HEK293 (cell line): Measurements from ENCODE around the gene ZNRF1.

Source experiments
- CTCF ChIA-PET: fragments of 350-600 bp; formaldehyde crosslinking; extraction: SDS; loops from one replicate; lab custom pipeline; 2021; ENCODE audit warnings: antibody characterized with exemption; lab: Yijun Ruan, JAX
- POLR2A ChIA-PET: fragments of 300-600 bp; formaldehyde crosslinking; extraction: SDS; loops from one replicate; lab custom pipeline; 2020; ENCODE audit warnings: antibody characterized with exemption, inconsistent platforms; lab: Yijun Ruan, JAX
- H3K27ac ChIP-seq: fragments of 200-500 bp; sonication (Bioruptor generic); 2 replicates; pipeline ENCODE4 v1.5.1; 2014; ENCODE audit warnings: low read depth, low read length, control low read depth, inconsistent platforms; ENCODE audit errors: extremely low read depth
- H3K36me3 ChIP-seq, 2 experiments: fragments of 200-500 bp in 1 of 2; sonication (Bioruptor generic) in 1 of 2; 1 replicate in 1 of 2; 2 replicates in 1 of 2; pipeline ENCODE4 v1.5.1; 2014 to 2017; ENCODE audit warnings: inconsistent platforms in 2 of 2, low read length in 2 of 2; ENCODE audit not compliant: control insufficient read depth in 2 of 2, insufficient read depth in 1 of 2
- H3K4me1 ChIP-seq: fragments of 200-500 bp; sonication (Bioruptor generic); 2 replicates; pipeline ENCODE4 v1.5.1; 2014; ENCODE audit warnings: mild to moderate bottlenecking, low read length, inconsistent platforms; ENCODE audit not compliant: control insufficient read depth, insufficient read depth
- H3K4me3 ChIP-seq: 2 replicates; pipeline ENCODE4 v1.5.1; 2011; ENCODE audit warnings: low read depth, mild to moderate bottlenecking, control low read depth, low read length, moderate library complexity
- H3K9me3 ChIP-seq: fragments of 200-500 bp; sonication (Bioruptor generic); 2 replicates; pipeline ENCODE4 v1.5.1; 2014; ENCODE audit warnings: low read depth, low read length, inconsistent platforms; ENCODE audit not compliant: control insufficient read depth, insufficient read depth
- EGR2 ChIP-seq: fragments of 450-650 bp; formaldehyde crosslinking; IDR thresholded peaks from 2 replicates; pipeline ENCODE4 v1.5.1; 2016; ENCODE audit warnings: low read depth, missing biosample characterization, missing genetic modification characterization
- KLF10 ChIP-seq: fragments of 450-650 bp; IDR thresholded peaks from 2 replicates; pipeline ENCODE4 v1.5.1; 2018; ENCODE audit warnings: missing biosample characterization, mild to moderate bottlenecking, missing genetic modification characterization
- PRDM1 ChIP-seq: fragments of 450-650 bp; formaldehyde crosslinking; IDR thresholded peaks from 2 replicates; pipeline ENCODE4; 2016; ENCODE audit warnings: missing biosample characterization, missing genetic modification characterization
- WT1 ChIP-seq: fragments of 450-650 bp; formaldehyde crosslinking; IDR thresholded peaks from 2 replicates; pipeline ENCODE4 v1.5.1; 2016; ENCODE audit warnings: missing biosample characterization, missing genetic modification characterization
- ZBTB8A ChIP-seq: fragments of 450-650 bp; formaldehyde crosslinking; IDR thresholded peaks from 2 replicates; pipeline ENCODE4 v1.5.1; 2016; ENCODE audit warnings: missing biosample characterization, missing genetic modification characterization
- ZNF121 ChIP-seq: fragments of 450-650 bp; formaldehyde crosslinking; IDR thresholded peaks from 2 replicates; pipeline ENCODE4 v1.5.1; 2016; ENCODE audit warnings: missing biosample characterization, missing genetic modification characterization
- ZNF140 ChIP-seq: fragments of 450-650 bp; formaldehyde crosslinking; IDR thresholded peaks from 2 replicates; pipeline ENCODE4 v1.5.1; 2016; ENCODE audit warnings: missing biosample characterization, missing genetic modification characterization
- ZNF214 ChIP-seq: fragments of 450-650 bp; formaldehyde crosslinking; IDR thresholded peaks from 2 replicates; pipeline ENCODE4 v1.5.1; 2017; ENCODE audit warnings: missing biosample characterization, mild to moderate bottlenecking, missing genetic modification characterization, borderline replicate concordance
- ZNF266 ChIP-seq: fragments of 450-650 bp; formaldehyde crosslinking; IDR thresholded peaks from 2 replicates; pipeline ENCODE4 v1.5.1; 2016; ENCODE audit warnings: missing biosample characterization, missing genetic modification characterization, low read depth
- ZNF292 ChIP-seq: fragments of 450-650 bp; formaldehyde crosslinking; IDR thresholded peaks from 2 replicates; pipeline ENCODE4 v1.5.1; 2016; ENCODE audit warnings: low read depth, missing biosample characterization, missing genetic modification characterization, borderline replicate concordance
- ZNF354C ChIP-seq: fragments of 450-650 bp; formaldehyde crosslinking; IDR thresholded peaks from 2 replicates; pipeline ENCODE4 v1.5.1; 2016; ENCODE audit warnings: missing biosample characterization, missing genetic modification characterization, low read depth, borderline replicate concordance
- ZNF501 ChIP-seq: fragments of 450-650 bp; formaldehyde crosslinking; IDR thresholded peaks from 2 replicates; pipeline ENCODE4 v1.5.1; 2016; ENCODE audit warnings: missing biosample characterization, missing genetic modification characterization
- ZNF560 ChIP-seq: fragments of 450-650 bp; formaldehyde crosslinking; IDR thresholded peaks from 2 replicates; pipeline ENCODE4 v1.5.1; 2017; ENCODE audit warnings: missing biosample characterization, missing genetic modification characterization, borderline replicate concordance
- ZNF561 ChIP-seq: fragments of 450-650 bp; IDR thresholded peaks from 2 replicates; pipeline ENCODE4 v1.5.1; 2018; ENCODE audit warnings: missing biosample characterization, missing genetic modification characterization, borderline replicate concordance
- ZNF571 ChIP-seq: fragments of 450-650 bp; formaldehyde crosslinking; IDR thresholded peaks from 2 replicates; pipeline ENCODE4 v1.5.0; 2017; ENCODE audit warnings: missing biosample characterization, missing genetic modification characterization
- ZNF624 ChIP-seq: fragments of 450-650 bp; formaldehyde crosslinking; IDR thresholded peaks from 2 replicates; pipeline ENCODE4 v1.5.1; 2017; ENCODE audit warnings: missing biosample characterization, missing genetic modification characterization
- ZNF660 ChIP-seq: fragments of 450-650 bp; IDR thresholded peaks from 2 replicates; pipeline ENCODE4 v1.5.1; 2018; ENCODE audit warnings: missing biosample characterization, mild to moderate bottlenecking, missing genetic modification characterization
- ZNF677 ChIP-seq: fragments of 450-650 bp; IDR thresholded peaks from 2 replicates; pipeline ENCODE4 v1.5.0; 2018; ENCODE audit warnings: missing biosample characterization, mild to moderate bottlenecking, missing genetic modification characterization, moderate library complexity
- ZNF768 ChIP-seq: fragments of 450-650 bp; formaldehyde crosslinking; IDR thresholded peaks from 2 replicates; pipeline ENCODE4 v1.5.1; 2018; ENCODE audit warnings: missing biosample characterization, mild to moderate bottlenecking, missing genetic modification characterization
- TF ChIP-seq, protein P1 (sequence below): sonication (generic); formaldehyde crosslinking; IDR thresholded peaks from 2 replicates; pipeline ENCODE4 v1.8.1; 2022; ENCODE audit warnings: mild to moderate bottlenecking, moderate library complexity, missing genetic modification reagents
- TF ChIP-seq, protein P2 (sequence below): fragments of 450-650 bp; formaldehyde crosslinking; IDR thresholded peaks from 2 replicates; pipeline ENCODE4; 2016; ENCODE audit warnings: missing biosample characterization, missing genetic modification characterization
- TF ChIP-seq, protein P3 (sequence below): fragments of 450-650 bp; formaldehyde crosslinking; conservative IDR thresholded peaks from 2 replicates; pipeline ENCODE4 v1.5.1; 2016; ENCODE audit warnings: low read depth, missing biosample characterization, missing genetic modification characterization
- TF ChIP-seq, protein P4 (sequence below): fragments of 450-650 bp; formaldehyde crosslinking; IDR thresholded peaks from 2 replicates; pipeline ENCODE4 v1.5.1; 2016; ENCODE audit warnings: missing biosample characterization, missing genetic modification characterization
- TF ChIP-seq, protein P5 (sequence below): fragments of 450-650 bp; formaldehyde crosslinking; IDR thresholded peaks from 2 replicates; pipeline ENCODE4 v1.5.1; 2017; ENCODE audit warnings: missing biosample characterization, missing genetic modification characterization
- TF ChIP-seq, protein P6 (sequence below): fragments of 450-650 bp; formaldehyde crosslinking; IDR thresholded peaks from 2 replicates; pipeline ENCODE4 v1.5.1; 2016; ENCODE audit warnings: missing biosample characterization, missing genetic modification characterization

Gene ZNRF1

DNA sequence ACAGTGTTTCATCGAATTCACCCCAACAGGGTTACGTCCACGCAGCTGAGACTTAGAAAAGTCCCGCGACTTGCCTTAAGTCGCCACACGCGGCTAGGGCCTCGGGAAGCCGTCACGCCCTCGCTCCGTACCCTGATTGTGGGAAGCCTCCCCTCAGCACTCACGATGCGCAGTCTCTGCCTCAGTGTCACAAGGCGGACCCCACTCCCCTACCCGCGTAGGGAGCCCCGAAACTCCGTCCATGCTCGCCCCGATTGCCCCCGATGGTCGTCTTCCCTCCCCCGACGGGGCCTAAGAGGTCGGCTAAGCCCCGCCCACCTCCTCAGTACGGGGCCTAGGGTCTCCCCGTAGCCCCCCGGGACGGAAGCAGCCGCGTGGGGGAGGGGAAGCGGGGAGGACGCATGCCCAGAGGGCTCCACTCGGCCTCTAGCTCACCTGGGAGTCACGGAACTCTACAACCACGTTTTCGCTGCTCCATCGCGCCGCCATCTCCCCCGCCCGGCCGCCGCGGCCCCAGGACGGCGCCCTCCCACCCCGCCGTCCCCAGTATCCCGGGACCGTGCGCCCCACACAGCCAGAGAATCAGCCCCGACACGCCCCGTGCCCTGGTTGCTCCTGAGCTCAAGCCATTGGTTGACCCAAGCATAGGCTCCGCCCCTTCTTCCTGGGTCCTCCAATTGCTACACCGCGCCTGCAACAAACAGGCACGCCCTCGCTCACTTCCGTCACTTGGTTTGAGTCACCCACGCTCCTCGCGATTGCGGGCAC, 14.1 kb upstream of the ZNRF1 start, which contains the start of gene WDR59:
Gene WDR59 (minus strand): TSS at position 595 of the 768 bp plus-strand sequence. CDS start 106 bp downstream, at position 489.
- CTCF ChIA-PET, result interaction anchor here (0.6 to 2.3 kb wide), 3 partner anchors 13 to 127 kb away, joined by 3 to 15 read pairs (median 14); partner anchors contain the start of gene ZNRF1
- Histone ChIP-seq H3K27ac (peak within 1 kb of the TSS; percentile 6; the same call in 1 of the 2 replicates), H3K36me3 (no peaks in the 10 kb centered on the region; a peak in 1 of 3 replicates), H3K9me3 (no peaks in the 10 kb centered on the region), H3K4me1 (0 out of 2 replicates have a peak, but pooled peaks cover 3% of the 10 kb centered on the region), H3K4me3 (peak within 1 kb of the TSS; percentile 98)
- POLR2A ChIA-PET, result interaction anchor here (0.6 to 1.6 kb wide), 24 partner anchors 9 to 744 kb away, joined by 3 to 10 read pairs (median 4); partner anchors contain the start of genes ADAT1, KARS1, RFWD3 and TERF2IP
- TF ChIP-seq, protein P1, sequence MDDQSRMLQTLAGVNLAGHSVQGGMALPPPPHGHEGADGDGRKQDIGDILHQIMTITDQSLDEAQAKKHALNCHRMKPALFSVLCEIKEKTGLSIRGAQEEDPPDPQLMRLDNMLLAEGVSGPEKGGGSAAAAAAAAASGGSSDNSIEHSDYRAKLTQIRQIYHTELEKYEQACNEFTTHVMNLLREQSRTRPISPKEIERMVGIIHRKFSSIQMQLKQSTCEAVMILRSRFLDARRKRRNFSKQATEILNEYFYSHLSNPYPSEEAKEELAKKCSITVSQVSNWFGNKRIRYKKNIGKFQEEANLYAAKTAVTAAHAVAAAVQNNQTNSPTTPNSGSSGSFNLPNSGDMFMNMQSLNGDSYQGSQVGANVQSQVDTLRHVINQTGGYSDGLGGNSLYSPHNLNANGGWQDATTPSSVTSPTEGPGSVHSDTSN, result no peak
- TF ChIP-seq ZNF677 (no peak), ZNF354C (tag by site-specific recombination) (no peak), ZBTB8A (tag by site-specific recombination) (peak; percentile 93), ZNF140 (tag by site-specific recombination) (no peak), ZNF560 (tag by site-specific recombination) (no peak), ZNF571 (tag by site-specific recombination) (no peak), ZNF214 (tag by site-specific recombination) (no peak), ZNF501 (tag by site-specific recombination) (0 out of 2 replicates have a peak, but pooled peaks have one; percentile 21), ZNF121 (tag by site-specific recombination) (no peak), EGR2 (tag by site-specific recombination) (no peak), KLF10 (tag by site-specific recombination) (peak; percentile 98), PRDM1 (no peak), ZNF660 (tag by site-specific recombination) (no peak), ZNF266 (tag by site-specific recombination) (no peak), ZNF768 (tag by site-specific recombination) (no peak), WT1 (tag by site-specific recombination) (0 out of 2 replicates have a peak, but pooled peaks have one; percentile 33), ZNF624 (tag by site-specific recombination) (no peak), ZNF292 (tag by site-specific recombination) (no peak), ZNF561 (tag by site-specific recombination) (no peak)
- TF ChIP-seq, protein P2, sequence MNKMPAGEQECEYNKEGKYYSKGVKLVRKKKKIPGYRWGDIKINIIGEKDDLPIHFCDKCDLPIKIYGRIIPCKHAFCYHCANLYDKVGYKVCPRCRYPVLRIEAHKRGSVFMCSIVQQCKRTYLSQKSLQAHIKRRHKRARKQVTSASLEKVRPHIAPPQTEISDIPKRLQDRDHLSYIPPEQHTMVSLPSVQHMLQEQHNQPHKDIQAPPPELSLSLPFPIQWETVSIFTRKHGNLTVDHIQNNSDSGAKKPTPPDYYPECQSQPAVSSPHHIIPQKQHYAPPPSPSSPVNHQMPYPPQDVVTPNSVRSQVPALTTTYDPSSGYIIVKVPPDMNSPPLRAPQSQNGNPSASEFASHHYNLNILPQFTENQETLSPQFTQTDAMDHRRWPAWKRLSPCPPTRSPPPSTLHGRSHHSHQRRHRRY (tag by site-specific recombination), result no peak
- TF ChIP-seq, protein P3, sequence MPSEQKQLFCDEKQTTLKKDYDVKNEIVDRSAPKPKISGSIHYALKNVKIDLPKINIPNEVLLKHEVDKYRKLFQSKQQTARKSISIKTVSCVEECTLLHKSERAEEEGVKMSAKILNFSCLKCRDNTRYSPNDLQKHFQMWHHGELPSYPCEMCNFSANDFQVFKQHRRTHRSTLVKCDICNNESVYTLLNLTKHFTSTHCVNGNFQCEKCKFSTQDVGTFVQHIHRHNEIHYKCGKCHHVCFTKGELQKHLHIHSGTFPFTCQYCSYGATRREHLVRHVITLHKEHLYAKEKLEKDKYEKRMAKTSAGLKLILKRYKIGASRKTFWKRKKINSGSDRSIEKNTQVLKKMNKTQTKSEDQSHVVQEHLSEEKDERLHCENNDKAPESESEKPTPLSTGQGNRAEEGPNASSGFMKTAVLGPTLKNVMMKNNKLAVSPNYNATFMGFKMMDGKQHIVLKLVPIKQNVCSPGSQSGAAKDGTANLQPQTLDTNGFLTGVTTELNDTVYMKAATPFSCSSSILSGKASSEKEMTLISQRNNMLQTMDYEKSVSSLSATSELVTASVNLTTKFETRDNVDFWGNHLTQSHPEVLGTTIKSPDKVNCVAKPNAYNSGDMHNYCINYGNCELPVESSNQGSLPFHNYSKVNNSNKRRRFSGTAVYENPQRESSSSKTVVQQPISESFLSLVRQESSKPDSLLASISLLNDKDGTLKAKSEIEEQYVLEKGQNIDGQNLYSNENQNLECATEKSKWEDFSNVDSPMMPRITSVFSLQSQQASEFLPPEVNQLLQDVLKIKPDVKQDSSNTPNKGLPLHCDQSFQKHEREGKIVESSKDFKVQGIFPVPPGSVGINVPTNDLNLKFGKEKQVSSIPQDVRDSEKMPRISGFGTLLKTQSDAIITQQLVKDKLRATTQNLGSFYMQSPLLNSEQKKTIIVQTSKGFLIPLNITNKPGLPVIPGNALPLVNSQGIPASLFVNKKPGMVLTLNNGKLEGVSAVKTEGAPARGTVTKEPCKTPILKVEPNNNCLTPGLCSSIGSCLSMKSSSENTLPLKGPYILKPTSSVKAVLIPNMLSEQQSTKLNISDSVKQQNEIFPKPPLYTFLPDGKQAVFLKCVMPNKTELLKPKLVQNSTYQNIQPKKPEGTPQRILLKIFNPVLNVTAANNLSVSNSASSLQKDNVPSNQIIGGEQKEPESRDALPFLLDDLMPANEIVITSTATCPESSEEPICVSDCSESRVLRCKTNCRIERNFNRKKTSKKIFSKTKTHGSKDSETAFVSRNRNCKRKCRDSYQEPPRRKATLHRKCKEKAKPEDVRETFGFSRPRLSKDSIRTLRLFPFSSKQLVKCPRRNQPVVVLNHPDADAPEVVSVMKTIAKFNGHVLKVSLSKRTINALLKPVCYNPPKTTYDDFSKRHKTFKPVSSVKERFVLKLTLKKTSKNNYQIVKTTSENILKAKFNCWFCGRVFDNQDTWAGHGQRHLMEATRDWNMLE, result no peak
- TF ChIP-seq, protein P4, sequence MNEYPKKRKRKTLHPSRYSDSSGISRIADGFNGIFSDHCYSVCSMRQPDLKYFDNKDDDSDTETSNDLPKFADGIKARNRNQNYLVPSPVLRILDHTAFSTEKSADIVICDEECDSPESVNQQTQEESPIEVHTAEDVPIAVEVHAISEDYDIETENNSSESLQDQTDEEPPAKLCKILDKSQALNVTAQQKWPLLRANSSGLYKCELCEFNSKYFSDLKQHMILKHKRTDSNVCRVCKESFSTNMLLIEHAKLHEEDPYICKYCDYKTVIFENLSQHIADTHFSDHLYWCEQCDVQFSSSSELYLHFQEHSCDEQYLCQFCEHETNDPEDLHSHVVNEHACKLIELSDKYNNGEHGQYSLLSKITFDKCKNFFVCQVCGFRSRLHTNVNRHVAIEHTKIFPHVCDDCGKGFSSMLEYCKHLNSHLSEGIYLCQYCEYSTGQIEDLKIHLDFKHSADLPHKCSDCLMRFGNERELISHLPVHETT (tag by site-specific recombination), result no peak
- TF ChIP-seq, protein P5, sequence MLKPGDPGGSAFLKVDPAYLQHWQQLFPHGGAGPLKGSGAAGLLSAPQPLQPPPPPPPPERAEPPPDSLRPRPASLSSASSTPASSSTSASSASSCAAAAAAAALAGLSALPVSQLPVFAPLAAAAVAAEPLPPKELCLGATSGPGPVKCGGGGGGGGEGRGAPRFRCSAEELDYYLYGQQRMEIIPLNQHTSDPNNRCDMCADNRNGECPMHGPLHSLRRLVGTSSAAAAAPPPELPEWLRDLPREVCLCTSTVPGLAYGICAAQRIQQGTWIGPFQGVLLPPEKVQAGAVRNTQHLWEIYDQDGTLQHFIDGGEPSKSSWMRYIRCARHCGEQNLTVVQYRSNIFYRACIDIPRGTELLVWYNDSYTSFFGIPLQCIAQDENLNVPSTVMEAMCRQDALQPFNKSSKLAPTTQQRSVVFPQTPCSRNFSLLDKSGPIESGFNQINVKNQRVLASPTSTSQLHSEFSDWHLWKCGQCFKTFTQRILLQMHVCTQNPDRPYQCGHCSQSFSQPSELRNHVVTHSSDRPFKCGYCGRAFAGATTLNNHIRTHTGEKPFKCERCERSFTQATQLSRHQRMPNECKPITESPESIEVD (tag by site-specific recombination), result no peak
- TF ChIP-seq, protein P6, sequence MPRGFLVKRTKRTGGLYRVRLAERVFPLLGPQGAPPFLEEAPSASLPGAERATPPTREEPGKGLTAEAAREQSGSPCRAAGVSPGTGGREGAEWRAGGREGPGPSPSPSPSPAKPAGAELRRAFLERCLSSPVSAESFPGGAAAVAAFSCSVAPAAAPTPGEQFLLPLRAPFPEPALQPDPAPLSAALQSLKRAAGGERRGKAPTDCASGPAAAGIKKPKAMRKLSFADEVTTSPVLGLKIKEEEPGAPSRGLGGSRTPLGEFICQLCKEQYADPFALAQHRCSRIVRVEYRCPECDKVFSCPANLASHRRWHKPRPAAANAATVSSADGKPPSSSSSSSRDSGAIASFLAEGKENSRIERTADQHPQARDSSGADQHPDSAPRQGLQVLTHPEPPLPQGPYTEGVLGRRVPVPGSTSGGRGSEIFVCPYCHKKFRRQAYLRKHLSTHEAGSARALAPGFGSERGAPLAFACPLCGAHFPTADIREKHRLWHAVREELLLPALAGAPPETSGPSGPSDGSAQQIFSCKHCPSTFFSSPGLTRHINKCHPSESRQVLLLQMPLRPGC, result no peak
